Activated T-cell treated with anti-CD3 and anti-CD28 coated beads, Interleukin-2, amount 50 U/mL, for 48 hours (primary cell): ENCODE results near the gene B3GALT4.
"Not testable (repeated sequence)": the region's sequence is repeated elsewhere in the genome, so short reads cannot be mapped to it uniquely, and the experiment has no call there.

Experiments used
- DNase-seq, 2 experiments: peaks; one replicate each; pipeline ENCODE4 v3.0.0-alpha.2; 2020

Gene B3GALT4

GRCh38 chr6:33272275-33273128 lies 4.4 kb upstream of the B3GALT4 start:
- no peak for DNase-seq

DNA sequence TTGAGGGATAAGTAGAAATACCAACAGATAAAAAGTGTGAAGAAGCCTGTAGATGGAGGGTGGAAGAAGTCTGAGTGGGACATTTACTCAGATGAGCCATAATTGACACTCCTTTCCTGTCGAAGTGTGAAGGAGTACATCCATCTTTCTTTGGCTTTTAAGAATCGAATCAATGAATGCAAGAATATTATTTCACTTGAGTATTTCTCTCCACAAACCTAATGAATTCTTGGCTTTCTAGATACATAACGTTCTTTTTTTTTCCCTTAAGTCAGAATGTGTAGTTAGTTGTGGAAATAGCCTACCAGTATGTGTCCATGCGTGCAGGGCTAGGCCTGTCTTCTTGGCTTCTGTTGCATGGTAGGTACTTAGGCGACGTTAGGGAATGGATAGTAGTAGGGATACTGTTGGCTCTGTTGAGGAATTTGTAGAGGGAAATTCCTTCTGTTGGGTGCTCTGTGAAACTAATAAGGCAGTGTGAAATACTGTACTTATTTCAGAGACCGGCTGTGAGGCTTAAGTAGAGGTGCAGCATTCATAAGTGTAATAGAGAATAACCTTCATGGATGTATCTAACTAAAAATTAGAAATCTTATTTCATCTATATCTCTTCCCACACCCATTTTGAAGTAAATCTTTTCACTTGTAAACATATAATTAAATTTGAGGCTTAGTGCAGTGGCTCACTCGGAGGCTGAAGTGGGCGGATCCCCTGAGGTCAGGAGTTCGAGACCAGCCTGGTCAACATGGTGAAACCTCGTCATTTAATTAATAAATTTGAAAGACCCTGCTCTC lies 3.6 kb upstream of the B3GALT4 start:
- DNase-seq, result no peak

DNA sequence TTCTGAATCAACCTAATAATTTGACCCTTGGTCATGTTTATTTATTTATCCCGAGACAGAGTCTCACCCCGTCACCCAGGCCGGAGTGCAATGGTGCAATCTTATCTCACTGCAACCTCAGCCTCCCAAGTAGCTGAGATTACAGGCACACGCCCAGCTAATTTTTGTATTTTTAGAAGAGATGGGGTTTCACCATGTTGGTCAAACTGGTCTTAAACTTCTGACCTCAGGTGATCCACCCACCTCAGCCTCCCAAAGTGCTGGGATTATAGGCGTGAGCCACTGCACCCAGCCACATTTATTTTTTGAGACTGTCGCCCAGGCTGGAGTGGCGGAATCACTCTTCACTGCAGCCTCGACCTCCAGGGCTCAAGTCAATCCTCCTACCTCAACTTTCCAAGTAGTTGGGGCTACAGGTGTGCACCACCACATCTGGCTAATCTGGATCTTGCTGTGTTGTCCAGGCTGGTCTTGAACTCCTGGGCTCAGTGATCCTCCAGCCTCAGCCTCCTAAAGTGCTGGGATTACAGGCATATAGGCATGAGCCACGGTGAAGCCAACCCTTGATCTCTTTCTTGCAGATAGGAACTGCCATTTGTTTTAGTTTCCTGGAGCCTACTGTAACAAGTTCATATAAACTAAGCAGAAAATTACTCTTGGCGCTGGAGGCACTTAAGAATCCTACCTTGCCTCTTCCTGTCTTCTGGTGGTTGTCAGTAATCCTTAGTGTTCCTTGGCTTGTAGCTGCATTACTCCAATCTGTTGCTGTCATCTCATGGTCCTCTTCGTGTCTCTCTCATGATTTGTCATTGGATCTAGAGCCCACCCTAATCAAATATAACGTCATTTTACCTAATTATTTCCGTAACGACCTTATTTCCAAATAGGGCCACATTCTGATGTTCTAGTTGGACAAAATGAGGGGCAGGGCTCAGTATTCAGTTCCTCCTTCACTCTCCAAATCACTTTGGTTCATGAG lies 2.7 kb upstream of the B3GALT4 start:
- DNase-seq, result peak in 1 of 2 experiments; percentile 41

DNA sequence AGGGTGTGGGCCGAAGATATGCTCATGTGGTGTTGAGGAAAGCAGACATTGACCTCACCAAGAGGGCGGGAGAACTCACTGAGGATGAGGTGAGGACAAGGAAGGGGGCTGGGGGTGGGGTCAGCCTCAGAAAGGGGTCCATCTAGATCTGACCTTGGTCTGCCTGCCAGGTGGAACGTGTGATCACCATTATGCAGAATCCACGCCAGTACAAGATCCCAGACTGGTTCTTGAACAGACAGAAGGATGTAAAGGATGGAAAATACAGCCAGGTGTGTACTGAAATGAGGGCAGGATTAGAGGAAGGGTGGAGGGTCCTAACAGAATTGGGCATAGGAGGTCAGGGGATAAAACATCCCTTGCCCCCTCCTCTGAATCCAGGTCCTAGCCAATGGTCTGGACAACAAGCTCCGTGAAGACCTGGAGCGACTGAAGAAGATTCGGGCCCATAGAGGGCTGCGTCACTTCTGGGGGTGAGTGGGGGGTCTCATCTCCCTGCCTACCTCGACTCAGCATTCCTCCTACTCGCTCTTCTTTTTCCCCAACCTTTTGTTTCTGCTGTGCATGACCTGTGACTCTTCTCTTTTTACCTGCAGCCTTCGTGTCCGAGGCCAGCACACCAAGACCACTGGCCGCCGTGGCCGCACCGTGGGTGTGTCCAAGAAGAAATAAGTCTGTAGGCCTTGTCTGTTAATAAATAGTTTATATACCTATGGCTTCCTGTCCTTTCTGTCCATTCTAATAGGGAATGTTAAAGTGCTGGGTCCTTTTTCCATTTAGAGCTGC lies 935 bp upstream of the B3GALT4 start:
- DNase-seq, result peak in 1 of 2 experiments; percentile 50

DNA sequence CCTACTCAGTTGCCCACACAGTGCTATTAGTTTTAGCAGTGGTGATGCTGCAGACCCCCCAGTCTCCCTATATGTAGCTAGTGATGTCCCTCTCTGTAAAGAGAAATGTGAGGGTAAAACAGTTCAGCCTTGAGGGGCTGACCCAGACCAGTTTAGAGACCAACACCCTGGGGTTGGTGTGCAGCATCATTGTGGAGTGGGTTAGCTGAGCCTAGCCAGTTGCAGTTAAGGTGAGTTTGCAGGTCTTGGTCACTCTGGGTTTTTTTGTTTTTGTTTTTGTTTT lies 401 bp upstream of the B3GALT4 start:
- no peak for DNase-seq

DNA sequence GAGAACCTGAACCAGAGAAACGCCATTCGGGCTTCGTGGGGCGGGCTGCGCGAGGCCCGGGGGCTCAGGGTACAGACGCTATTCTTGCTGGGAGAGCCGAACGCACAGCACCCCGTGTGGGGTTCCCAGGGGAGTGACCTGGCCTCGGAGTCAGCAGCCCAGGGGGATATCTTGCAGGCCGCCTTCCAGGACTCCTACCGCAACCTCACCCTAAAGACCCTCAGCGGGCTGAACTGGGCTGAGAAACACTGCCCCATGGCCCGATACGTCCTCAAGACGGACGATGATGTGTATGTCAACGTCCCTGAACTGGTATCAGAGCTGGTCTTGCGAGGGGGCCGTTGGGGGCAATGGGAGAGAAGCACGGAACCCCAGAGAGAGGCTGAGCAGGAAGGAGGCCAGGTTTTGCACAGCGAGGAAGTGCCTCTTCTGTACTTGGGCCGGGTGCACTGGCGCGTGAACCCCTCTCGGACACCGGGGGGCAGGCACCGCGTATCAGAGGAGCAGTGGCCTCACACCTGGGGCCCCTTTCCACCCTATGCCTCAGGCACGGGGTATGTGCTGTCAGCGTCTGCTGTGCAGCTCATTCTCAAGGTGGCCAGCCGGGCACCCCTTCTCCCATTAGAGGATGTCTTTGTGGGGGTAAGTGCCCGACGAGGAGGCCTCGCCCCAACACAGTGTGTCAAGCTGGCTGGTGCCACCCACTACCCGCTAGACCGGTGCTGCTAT lies 904 bp downstream of the B3GALT4 start:
- DNase-seq, result peak; percentile 60

DNA sequence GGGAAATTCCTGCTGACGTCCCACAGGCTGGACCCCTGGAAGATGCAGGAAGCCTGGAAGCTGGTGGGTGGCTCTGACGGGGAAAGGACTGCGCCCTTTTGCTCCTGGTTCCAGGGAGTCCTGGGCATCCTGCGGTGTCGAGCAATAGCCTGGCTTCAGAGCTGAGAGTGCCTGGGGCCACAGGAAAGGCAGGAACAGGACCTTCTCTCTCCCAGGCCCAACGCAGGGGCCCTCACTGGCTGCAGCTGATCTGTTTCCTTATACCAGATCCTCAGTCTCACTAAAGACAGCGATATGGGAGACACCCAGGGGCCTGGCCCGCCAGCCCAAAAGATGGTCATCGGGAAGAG lies 1.4 kb downstream of the B3GALT4 start:
- DNase-seq, result no peak

GRCh38 chr6:33278810-33279209 lies 1.9 kb downstream of the B3GALT4 start:
- DNase-seq, result no peak

GRCh38 chr6:33279257-33279695 lies 2.4 kb downstream of the B3GALT4 start:
- DNase-seq, result no peak

DNA sequence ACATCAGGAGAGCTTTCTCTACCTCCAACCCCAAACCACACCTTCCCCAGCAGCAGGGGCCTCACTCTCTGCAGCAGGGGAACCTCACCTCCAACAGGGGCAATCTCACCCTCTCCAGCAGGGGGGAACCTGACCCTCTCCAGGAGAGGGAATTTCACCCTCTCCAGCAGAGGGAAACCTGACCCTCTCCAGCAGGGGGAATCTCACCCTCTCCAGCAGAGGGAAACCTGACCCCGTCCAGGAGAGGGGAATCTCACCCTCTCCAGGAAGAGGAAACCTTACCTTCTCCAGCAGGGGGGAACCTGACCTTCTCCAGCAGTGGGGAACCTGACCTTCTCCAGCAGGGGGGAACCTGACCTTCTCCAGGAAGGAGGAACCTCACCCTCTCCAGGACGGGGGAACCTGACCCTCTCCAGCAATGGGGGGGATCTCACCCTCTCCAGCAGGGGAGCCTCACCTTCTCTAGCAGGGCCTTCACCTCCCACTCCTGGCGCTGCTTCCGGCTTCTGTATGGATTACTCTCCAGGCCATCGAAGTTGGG lies 3.1 kb downstream of the B3GALT4 start:
- DNase-seq, result no peak

DNA sequence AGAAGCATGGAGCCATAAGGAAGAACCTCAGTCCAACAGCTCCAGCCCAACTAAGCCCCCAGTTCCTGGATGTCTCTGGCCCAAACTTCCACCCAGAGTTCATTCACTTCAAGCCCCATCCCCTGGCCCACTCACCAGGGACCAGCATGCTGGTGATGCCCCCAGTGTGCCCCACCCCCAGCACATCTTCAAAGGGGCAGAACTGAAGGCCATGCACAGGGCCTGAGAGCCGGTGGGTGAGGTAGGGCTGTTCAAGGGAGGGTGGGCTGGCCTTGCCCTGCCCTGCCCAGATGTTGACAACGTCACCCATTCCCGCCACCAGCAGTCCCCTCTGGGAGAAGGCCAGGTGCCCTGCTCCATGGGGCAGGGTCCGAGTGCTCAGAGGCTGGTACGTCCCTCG lies 3.6 kb downstream of the B3GALT4 start:
- no peak for DNase-seq

DNA sequence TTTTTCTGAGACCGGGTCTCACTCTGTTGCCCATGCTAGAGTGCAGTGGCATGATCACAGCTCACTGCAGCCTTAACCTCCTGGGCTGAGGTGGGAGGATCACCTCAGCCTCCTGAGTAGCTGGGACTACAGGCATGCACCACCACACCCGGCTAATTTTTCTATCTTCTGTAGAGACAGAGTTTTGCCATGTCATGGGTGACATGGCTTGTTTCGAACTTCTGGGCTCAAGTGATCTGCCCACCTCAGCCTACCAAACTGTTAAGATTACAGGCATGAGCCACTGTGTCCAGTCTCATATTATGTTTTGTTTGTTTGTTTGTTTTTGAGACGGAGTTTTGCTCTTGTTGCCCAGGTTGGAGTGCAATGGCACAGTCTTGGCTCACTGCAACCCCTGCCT lies 8.3 kb downstream of the B3GALT4 start:
- not testable (repeated sequence) for DNase-seq

DNA sequence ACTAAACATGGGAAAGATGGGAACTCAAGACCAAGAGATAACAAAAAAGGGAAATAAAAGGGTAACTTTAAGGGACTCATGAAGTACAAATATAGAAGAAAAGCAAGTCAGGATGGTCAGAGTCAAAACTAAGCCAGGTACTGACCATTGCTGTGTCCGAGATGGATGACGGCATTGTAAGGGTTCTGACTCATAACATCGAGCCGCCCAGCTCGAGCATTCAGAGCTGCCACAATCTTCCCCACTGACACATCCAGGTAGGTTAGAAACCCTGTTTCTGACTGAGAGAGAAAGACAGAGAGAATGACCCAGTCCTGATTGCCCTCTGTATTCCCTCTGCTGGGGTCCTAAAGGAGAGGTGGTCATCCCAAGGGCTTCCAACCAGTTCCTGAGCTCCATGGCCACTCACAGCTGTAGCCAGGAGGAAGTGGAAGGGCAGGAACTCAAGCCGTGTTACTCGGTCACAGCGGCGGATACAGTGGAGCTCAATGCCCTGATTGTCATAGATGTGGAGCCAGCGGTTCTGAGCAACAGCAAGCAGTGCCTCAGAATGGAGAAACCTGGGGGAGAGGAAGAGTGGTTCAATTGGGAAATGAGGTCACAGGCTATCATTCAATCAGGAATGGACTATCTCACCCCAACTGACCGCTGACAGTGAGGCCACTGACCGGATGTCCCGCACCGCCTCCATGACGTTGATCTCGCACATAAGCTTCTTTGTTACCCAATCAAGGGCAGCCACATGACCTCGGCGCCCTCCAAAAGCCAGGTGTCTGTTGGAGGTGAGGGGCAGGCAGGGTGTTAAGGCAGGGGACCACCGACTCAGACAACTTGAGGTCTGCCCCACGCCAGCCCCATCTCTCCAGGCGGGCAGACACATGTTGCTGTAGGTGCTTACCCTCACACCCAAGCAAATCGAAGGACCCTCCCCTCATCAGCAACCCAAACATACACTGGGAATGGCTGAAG lies 10.3 kb downstream of the B3GALT4 start:
- DNase-seq, result no peak

GRCh38 chr6:33288141-33288920 lies 11.4 kb downstream of the B3GALT4 start:
- DNase-seq, result no peak

DNA sequence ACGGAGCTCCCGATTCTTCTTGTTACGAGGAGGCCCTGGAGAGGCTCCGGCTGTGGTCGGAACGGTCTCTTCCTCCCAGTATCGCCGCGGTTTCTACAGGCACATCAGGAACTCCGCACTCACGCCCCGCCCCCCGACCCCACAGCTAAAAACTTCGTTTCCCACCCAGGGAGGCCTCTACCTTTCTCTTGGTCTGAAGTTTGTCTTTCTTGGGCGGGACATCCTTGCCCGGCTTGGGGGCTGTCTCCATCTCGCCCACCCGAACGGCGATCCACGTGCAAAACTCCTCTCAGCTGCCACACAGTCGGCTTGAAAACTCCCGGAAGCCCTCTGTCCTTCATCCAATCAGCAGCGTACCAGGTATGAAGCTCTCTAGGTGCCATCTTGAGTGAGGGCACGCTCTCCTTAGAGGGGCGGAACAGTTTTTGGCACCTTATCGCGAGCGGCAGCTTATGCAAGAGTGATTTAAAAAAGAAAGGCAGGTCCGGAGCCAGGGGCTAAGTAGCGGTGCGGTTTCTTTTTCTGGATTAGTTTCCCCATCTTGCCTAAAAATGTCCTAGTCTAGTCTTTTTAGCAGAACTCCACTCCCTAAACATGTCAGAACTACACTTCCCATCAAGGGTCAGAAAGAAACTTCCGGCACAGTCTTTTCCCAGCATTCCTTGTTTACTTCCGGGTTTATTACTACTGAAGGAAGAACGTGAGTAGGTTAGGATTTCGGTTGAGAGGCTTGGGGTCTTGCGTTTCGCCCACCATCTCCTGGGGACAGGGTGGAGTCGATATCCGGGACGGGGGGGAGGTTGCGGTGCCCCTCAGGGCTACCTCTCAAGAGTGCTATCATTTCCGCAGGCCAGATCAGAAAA lies 12.2 kb downstream of the B3GALT4 start, which contains the start of the genes PFDN6 and WDR46:
Gene PFDN6, plus strand, starts transcription at position 681 of the 863 bp plus-strand sequence. CDS start 256 bp downstream, outside the sequence.
Gene WDR46, minus strand, starts transcription at position 319 of the 863 bp plus-strand sequence. Its CDS starts 69 bp downstream, at position 250.
- peak; percentile 86 to 87 for DNase-seq

DNA sequence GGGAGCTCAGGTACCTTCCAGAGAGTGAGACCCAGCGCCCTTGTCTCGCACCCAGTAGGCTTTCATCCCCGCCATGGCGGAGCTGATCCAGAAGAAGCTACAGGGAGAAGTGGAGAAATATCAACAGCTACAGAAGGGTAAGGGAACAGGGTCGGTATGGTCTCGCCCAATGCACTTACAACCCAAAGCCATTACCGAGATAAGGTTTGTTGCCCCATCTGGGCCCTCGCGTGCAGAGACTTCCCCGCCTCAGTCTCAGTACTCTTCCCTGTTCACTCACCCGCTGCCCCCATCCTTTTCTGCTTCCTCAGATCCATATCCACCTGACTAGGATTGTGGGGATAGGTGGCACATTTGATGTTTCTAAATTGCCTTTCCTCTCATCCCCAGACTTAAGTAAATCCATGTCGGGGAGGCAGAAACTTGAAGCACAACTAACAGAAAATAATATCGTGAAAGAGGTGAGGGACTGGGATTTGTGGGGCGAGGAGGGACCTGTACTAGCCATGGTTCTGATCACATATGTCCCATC lies 12.9 kb downstream of the B3GALT4 start:
- DNase-seq, result no peak

- DNase-seq, result no peak
These were observed 13.5 kb downstream of the B3GALT4 start for GRCh38 chr6:33290459-33290858.
